Measurements from ENCODE around the gene TRRAP. TPM values are rescaled to one million over a fixed set of nuclear protein-coding genes. Genes with fewer than 3 reads are reported as not detected.

The TRRAP gene
- polyA plus RNA-seq, 1 donor (not counting 4 experiments of a cell fraction or from before 2014, with no cell fraction given), result 6.1 TPM

- Histone ChIP-seq H4K20me1 (ENCODE audit: control insufficient read depth, extremely low read depth, insufficient read depth, low read length) (no peaks in the 10 kb centered on the region), H2AFZ (ENCODE audit: control insufficient read depth, low read length) (no peak overlapping the region), H3K9ac (ENCODE audit: control insufficient read depth, extremely low read depth, insufficient read depth, low read length) (no peak overlapping the region), H3K4me2 (ENCODE audit: control insufficient read depth, extremely low read depth, insufficient read depth, low read depth, low read length) (no peak overlapping the region), H3K79me2 (ENCODE audit: control insufficient read depth, insufficient read depth, low read length) (no peaks in the 10 kb centered on the region), H3K4me3 (ENCODE audit: control insufficient read depth in 2 of 3, extremely low read depth in 1 of 3, insufficient read depth in 2 of 3, low read depth in 1 of 3, low read length in 3 of 3) (no peak overlapping the region), H3K27me3 (ENCODE audit: control insufficient read depth, extremely low read depth, insufficient read depth, low read length) (no peaks in the 10 kb centered on the region), H3K36me3 (ENCODE audit: control insufficient read depth in 2 of 2, extremely low read depth in 1 of 2, insufficient read depth in 2 of 2, low read length in 2 of 2) (peaks cover 37 to 40% of the 10 kb centered on the region in 2 experiments), H3K27ac (ENCODE audit: control insufficient read depth, insufficient read depth, low read length) (no peak overlapping the region), H3K9me1 (ENCODE audit: control insufficient read depth, extremely low read depth, insufficient read depth, low read length) (no peaks in the 10 kb centered on the region), H3K4me1 (ENCODE audit: control insufficient read depth, extremely low read depth, insufficient read depth, low read length) (no peaks in the 10 kb centered on the region), H3K9me3 (ENCODE audit: control insufficient read depth, low read depth, low read length) (no peaks in the 10 kb centered on the region)
- DNase-seq (ENCODE audit: low read depth, low spot score), result no peak
- no peak for FAIRE-seq
- dilution Hi-C loops (cut with MboI; ENCODE audit: extremely low pct_ligation_motif_present, low sequenced_read_pairs), result no loop called here
- TF ChIP-seq EZH2 (IDR thresholded peaks at IDR 0.05; ENCODE audit: low read length), result no peak
- no peak for TF ChIP-seq CTCF (optimal IDR thresholded peaks at IDR 0.05 in 1 of 3, IDR thresholded peaks at IDR 0.05 in 1 of 3, conservative IDR thresholded peaks at IDR 0.05 in 1 of 3; ENCODE audit: extremely low read depth in 1 of 3, insufficient read depth in 2 of 3, low read length in 3 of 3)
Observed at GRCh38 chr7:98956469-98956868, 78.1 kb downstream of the TRRAP start.

- no peak for FAIRE-seq
- H3K36me3 ChIP-seq (ENCODE audit: control insufficient read depth in 2 of 2, extremely low read depth in 1 of 2, insufficient read depth in 2 of 2, low read length in 2 of 2), result peaks cover 35 to 40% of the 10 kb centered on the region in 2 experiments
- no peak for DNase-seq (ENCODE audit: low read depth, low spot score)
Observed at GRCh38 chr7:98956937-98957336, 78.6 kb downstream of the TRRAP start.

More at GRCh38 chr7:98956937-98957336, 78.6 kb downstream of the TRRAP start:
- no peak overlapping the region for H3K27ac ChIP-seq (ENCODE audit: control insufficient read depth, insufficient read depth, low read length)
- no peaks in the 10 kb centered on the region for H3K27me3 ChIP-seq (ENCODE audit: control insufficient read depth, extremely low read depth, insufficient read depth, low read length)
- dilution Hi-C loops (cut with MboI; ENCODE audit: extremely low pct_ligation_motif_present, low sequenced_read_pairs), result no loop called here
- H3K4me1 ChIP-seq (ENCODE audit: control insufficient read depth, extremely low read depth, insufficient read depth, low read length), result no peaks in the 10 kb centered on the region
- no peaks in the 10 kb centered on the region for H3K9me1 ChIP-seq (ENCODE audit: control insufficient read depth, extremely low read depth, insufficient read depth, low read length)
- no peak overlapping the region for H3K4me3 ChIP-seq (ENCODE audit: control insufficient read depth in 2 of 3, extremely low read depth in 1 of 3, insufficient read depth in 2 of 3, low read depth in 1 of 3, low read length in 3 of 3)
- H3K4me2 ChIP-seq (ENCODE audit: control insufficient read depth, extremely low read depth, insufficient read depth, low read depth, low read length), result no peak overlapping the region
- H4K20me1 ChIP-seq (ENCODE audit: control insufficient read depth, extremely low read depth, insufficient read depth, low read length), result no peaks in the 10 kb centered on the region
- TF ChIP-seq EZH2 (IDR thresholded peaks at IDR 0.05; ENCODE audit: low read length) (no peak), CTCF (optimal IDR thresholded peaks at IDR 0.05 in 1 of 3, IDR thresholded peaks at IDR 0.05 in 1 of 3, conservative IDR thresholded peaks at IDR 0.05 in 1 of 3; ENCODE audit: extremely low read depth in 1 of 3, insufficient read depth in 2 of 3, low read length in 3 of 3) (no peak)
- H3K9me3 ChIP-seq (ENCODE audit: control insufficient read depth, low read depth, low read length), result no peaks in the 10 kb centered on the region
- H2AFZ ChIP-seq (ENCODE audit: control insufficient read depth, low read length), result no peak overlapping the region
- no peak overlapping the region for H3K9ac ChIP-seq (ENCODE audit: control insufficient read depth, extremely low read depth, insufficient read depth, low read length)
- H3K79me2 ChIP-seq (ENCODE audit: control insufficient read depth, insufficient read depth, low read length), result no peaks in the 10 kb centered on the region
